Heart left ventricle (tissue), 13 donors: ENCODE measurements around the gene COL4A4.

Source experiments
- POLR2A ChIP-seq, 2 donors: fragments of 450-650 bp; IDR thresholded peaks; one replicate each; pipeline ENCODE4 v1.6.1; 2017; ENCODE audit warnings: antibody characterized with exemption in 2 of 2, mild to moderate bottlenecking in 2 of 2, moderate library complexity in 2 of 2
- TF ChIP-seq, protein P1 (sequence below), 12 donors: fragments of 200-600 bp; sonication (generic) in 4 of 12; IDR thresholded peaks; one replicate each; pipeline versions ENCODE4 v1.5.0 to v1.8.0; 2018 to 2022; ENCODE audit warnings: antibody characterized with exemption in 12 of 12, mild to moderate bottlenecking in 5 of 12
- donor health status: ischemic (EF 13 %, LVEDD 7.1; RV severe dilation, severe dysfunction).
- donor health status: DM: no; HTN: yes; CAD: no.
- donor health status: DM: no; HTN: no; CAD: no.
- donor health status: ischemic (EF 25% LVEDD 6.9; RV normal size, moderate dysfunction).
- donor health status: ischemic (EF 25% LVEDD 5.7; RV mildly dilated, moderate dysfunction).
- donor health status: ischemic (EF 35%, LVEDD 5.7; RV mildly dilated, moderate dysfunction).
- donor health status: nonischemic (EF 11% LVEDD 7.7; RV severe dilation, severe dysfunction).
- donor health status: DM: yes; HTN: yes; CAD: no.
- donor health status: PGD.
- donor health status: ischemic (EF 29% LVEDD 5.4; RV normal size, mild dysfunction).
- donor health status: nonischemic (EF 23%, LVEDD 6.1; RV moderate dilation, normal function).

DNA sequence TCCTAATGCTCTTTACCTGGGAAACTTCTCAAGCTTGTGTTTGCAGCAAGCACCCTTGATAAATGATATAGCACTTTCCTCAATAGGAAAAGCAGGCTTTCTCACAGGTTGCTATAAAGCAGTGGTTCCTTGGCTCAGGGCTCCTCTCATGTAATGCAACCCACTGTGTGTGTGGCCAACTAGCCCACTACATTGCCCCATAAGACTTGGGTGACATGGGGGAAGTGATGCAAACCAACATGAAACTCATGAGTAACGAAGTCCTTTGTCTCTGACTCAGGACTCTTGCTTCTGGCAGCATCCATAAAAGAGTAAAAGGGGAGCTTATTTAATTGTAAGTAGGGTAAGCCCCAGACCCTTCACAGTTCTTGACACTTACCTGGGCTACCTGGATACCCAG is 106.9 kb downstream of the COL4A4 start:
- no peak for TF ChIP-seq POLR2A (IDR thresholded peaks at IDR 0.05)
- TF ChIP-seq, protein P1, sequence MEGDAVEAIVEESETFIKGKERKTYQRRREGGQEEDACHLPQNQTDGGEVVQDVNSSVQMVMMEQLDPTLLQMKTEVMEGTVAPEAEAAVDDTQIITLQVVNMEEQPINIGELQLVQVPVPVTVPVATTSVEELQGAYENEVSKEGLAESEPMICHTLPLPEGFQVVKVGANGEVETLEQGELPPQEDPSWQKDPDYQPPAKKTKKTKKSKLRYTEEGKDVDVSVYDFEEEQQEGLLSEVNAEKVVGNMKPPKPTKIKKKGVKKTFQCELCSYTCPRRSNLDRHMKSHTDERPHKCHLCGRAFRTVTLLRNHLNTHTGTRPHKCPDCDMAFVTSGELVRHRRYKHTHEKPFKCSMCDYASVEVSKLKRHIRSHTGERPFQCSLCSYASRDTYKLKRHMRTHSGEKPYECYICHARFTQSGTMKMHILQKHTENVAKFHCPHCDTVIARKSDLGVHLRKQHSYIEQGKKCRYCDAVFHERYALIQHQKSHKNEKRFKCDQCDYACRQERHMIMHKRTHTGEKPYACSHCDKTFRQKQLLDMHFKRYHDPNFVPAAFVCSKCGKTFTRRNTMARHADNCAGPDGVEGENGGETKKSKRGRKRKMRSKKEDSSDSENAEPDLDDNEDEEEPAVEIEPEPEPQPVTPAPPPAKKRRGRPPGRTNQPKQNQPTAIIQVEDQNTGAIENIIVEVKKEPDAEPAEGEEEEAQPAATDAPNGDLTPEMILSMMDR (IDR thresholded peaks at IDR 0.05): no peak
